Bronchial epithelial cell (primary cell): ENCODE results near the gene ZNF780A. TPM values are rescaled to one million over a fixed set of nuclear protein-coding genes. Genes with fewer than 3 reads are reported as not detected.

Experiments used
- DNase-seq: peaks from one replicate; pipeline ENCODE4 v3.0.0-alpha.2; 2010; ENCODE audit warnings: low read depth
- FAIRE-seq: peaks from 2 replicates; lab custom pipeline; 2011; peaks lifted over from hg19 to GRCh38; lab: Jason Lieb, UNC
- H3K27me3 ChIP-seq: 2 replicates; pipeline ENCODE4 v1.5.1; 2011; ENCODE audit warnings: low read length; ENCODE audit not compliant: control insufficient read depth, insufficient read depth
- H3K36me3 ChIP-seq: 2 replicates; pipeline ENCODE4 v1.5.1; 2011; ENCODE audit warnings: low read length; ENCODE audit not compliant: control insufficient read depth, insufficient read depth
- H3K4me3 ChIP-seq: 2 replicates; pipeline ENCODE4 v1.5.1; 2011; ENCODE audit warnings: mild to moderate bottlenecking, low read depth, low read length, control low read depth
- CTCF ChIP-seq: IDR thresholded peaks from 2 replicates; pipeline ENCODE4 v1.5.1; 2011; ENCODE audit warnings: mild to moderate bottlenecking, moderate library complexity, low read length, control low read depth, inconsistent platforms; ENCODE audit not compliant: insufficient read depth, severe bottlenecking
- total RNA-seq: library from RNA; depleted of rRNA; stranded (reverse); fragments of >200 nt; gene quantifications from 2 replicates; pipeline ENCODE4 v1.2.1, GENCODE V29; 2014

ZNF780A gene
- total RNA-seq, 1 donor from 2014 or later: 14.0 TPM

- H3K4me3 ChIP-seq: no peak overlapping the region
- no peak for DNase-seq
- TF ChIP-seq CTCF: no peak
- no peaks in the 10 kb centered on the region for H3K27me3 ChIP-seq
- FAIRE-seq: no peak
- H3K36me3 ChIP-seq: peaks cover 5% of the 10 kb centered on the region
These were observed 10.5 kb downstream of the ZNF780A start for GRCh38 chr19:40080289-40080688.

GRCh38 chr19:40078377-40078776 lies 12.4 kb downstream of the ZNF780A start:
- peaks cover 6% of the 10 kb centered on the region for H3K36me3 ChIP-seq
- H3K4me3 ChIP-seq: no peak overlapping the region
- H3K27me3 ChIP-seq: no peaks in the 10 kb centered on the region
- TF ChIP-seq CTCF: no peak
- no peak for FAIRE-seq
- DNase-seq: no peak

- Histone ChIP-seq H3K27me3 (no peaks in the 10 kb centered on the region), H3K4me3 (no peak overlapping the region), H3K36me3 (peaks cover under 1% of the 10 kb centered on the region)
- TF ChIP-seq CTCF: no peak
- FAIRE-seq: no peak
- no peak for DNase-seq
These were observed 20.7 kb downstream of the ZNF780A start for GRCh38 chr19:40070058-40070457.

GRCh38 chr19:40059624-40060023 lies 31.1 kb downstream of the ZNF780A start:
- no peak overlapping the region for H3K4me3 ChIP-seq

GRCh38 chr19:40057166-40057565 lies 33.6 kb downstream of the ZNF780A start:
- DNase-seq (no peak), FAIRE-seq (no peak)
- no peaks in the 10 kb centered on the region for H3K36me3 ChIP-seq
- H3K27me3 ChIP-seq: no peaks in the 10 kb centered on the region
- no peak for TF ChIP-seq CTCF
- H3K4me3 ChIP-seq: no peak overlapping the region

More at GRCh38 chr19:40059624-40060023, 31.1 kb downstream of the ZNF780A start:
- DNase-seq: no peak
- TF ChIP-seq CTCF: no peak
- FAIRE-seq: no peak
- H3K36me3 ChIP-seq: no peaks in the 10 kb centered on the region
- H3K27me3 ChIP-seq: no peaks in the 10 kb centered on the region

- FAIRE-seq: no peak
- H3K36me3 ChIP-seq: no peaks in the 10 kb centered on the region
- peak overlapping the region; percentile 69 for H3K4me3 ChIP-seq
- no peak for TF ChIP-seq CTCF
- H3K27me3 ChIP-seq: no peaks in the 10 kb centered on the region
- peak; percentile 4 for DNase-seq
These were observed 34.2 kb downstream of the ZNF780A start for GRCh38 chr19:40056505-40056904.
